ENCODE data around the gene ATP6V1E1. TPM values are rescaled to one million over a fixed set of nuclear protein-coding genes. Genes with fewer than 3 reads are reported as not detected.

Gene ATP6V1E1
- total RNA-seq, 1 experiment from 2014 or later: 121 TPM

DNA sequence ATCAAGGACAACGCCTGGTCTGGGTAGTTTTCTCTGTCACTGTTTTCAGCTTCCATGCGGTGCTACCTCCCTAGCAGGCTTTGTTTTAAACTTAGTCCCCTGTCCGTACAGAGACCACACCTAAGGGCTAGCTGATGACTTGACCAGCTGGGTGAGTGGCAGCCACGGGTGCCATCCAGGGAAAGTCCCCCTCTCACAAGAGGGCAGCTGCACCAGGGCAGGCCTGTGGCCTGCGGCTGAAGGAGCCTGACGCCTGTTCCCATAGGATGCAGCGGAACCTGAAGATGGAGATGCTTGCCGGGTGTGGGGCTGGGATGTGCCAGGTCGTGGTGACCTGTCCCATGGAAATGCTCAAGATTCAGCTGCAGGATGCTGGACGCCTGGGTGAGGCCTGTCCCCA, 45.4 kb downstream of the ATP6V1E1 start:
- ChIA-PET CTCF (no interaction called here), POLR2A (ENCODE audit: low non-redundant PET) (no interaction called here)
- TF ChIP-seq, protein P1, sequence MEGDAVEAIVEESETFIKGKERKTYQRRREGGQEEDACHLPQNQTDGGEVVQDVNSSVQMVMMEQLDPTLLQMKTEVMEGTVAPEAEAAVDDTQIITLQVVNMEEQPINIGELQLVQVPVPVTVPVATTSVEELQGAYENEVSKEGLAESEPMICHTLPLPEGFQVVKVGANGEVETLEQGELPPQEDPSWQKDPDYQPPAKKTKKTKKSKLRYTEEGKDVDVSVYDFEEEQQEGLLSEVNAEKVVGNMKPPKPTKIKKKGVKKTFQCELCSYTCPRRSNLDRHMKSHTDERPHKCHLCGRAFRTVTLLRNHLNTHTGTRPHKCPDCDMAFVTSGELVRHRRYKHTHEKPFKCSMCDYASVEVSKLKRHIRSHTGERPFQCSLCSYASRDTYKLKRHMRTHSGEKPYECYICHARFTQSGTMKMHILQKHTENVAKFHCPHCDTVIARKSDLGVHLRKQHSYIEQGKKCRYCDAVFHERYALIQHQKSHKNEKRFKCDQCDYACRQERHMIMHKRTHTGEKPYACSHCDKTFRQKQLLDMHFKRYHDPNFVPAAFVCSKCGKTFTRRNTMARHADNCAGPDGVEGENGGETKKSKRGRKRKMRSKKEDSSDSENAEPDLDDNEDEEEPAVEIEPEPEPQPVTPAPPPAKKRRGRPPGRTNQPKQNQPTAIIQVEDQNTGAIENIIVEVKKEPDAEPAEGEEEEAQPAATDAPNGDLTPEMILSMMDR (conservative IDR thresholded peaks at IDR 0.05; ENCODE audit: low read depth, low read length): no peak
- TF ChIP-seq EZH2 (IDR thresholded peaks at IDR 0.05; ENCODE audit: borderline replicate concordance, low read depth, low read length, poor library complexity, severe bottlenecking): no peak
- Histone ChIP-seq H3K9me3 (ENCODE audit: low read depth, low read length, poor library complexity, severe bottlenecking) (no peaks in the 10 kb centered on the region), H3K4me1 (ENCODE audit: insufficient read depth, low read length, poor library complexity, severe bottlenecking) (peaks cover 9% of the 10 kb centered on the region), H3K27ac (ENCODE audit: low read depth, low read length, poor library complexity, severe bottlenecking) (no peak overlapping the region), H3K27me3 (replicated peaks; ENCODE audit: insufficient read depth, low read depth, low read length, poor library complexity) (no peaks in the 10 kb centered on the region), H3K4me3 (ENCODE audit: low read depth, low read length, poor library complexity, severe bottlenecking) (no peak overlapping the region), H3K36me3 (ENCODE audit: insufficient read depth, low read length, poor library complexity, severe bottlenecking) (no peaks in the 10 kb centered on the region)
- DNase-seq (ENCODE audit: low spot score): no peak
- no TSS peak for BruUV-seq (replicated peaks)
- intact Hi-C loops (cut with micrococcal nuclease; ENCODE audit: unreplicated experiment): no loop called here

DNA sequence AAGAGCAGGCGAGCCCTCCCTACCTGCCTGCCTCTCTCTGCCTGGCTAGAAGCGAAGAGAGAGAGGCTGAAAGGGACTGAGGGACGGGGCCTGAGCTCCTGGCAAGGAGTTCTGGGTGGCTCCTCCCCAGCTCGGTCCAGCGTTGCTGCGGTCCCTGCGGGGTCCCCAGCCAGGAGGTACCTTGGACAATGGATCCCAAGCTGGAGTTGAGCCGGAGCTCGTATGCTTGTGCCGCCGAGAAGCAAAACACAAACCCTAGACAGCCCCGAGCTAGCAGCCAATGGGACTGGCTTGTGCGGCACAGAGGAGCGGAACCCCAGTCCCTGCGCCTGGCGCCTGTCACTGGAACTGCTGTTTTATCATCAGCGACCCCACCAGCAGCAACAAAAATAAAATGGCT, 46.9 kb downstream of the ATP6V1E1 start:
- ChIA-PET POLR2A (ENCODE audit: low non-redundant PET) (no interaction called here), CTCF (no interaction called here)
- no TSS peak for BruUV-seq (replicated peaks)
- Histone ChIP-seq H3K9me3 (ENCODE audit: low read depth, low read length, poor library complexity, severe bottlenecking) (no peaks in the 10 kb centered on the region), H3K4me1 (ENCODE audit: insufficient read depth, low read length, poor library complexity, severe bottlenecking) (peaks cover 16% of the 10 kb centered on the region), H3K4me3 (ENCODE audit: low read depth, low read length, poor library complexity, severe bottlenecking) (no peak overlapping the region), H3K36me3 (ENCODE audit: insufficient read depth, low read length, poor library complexity, severe bottlenecking) (no peaks in the 10 kb centered on the region), H3K27ac (ENCODE audit: low read depth, low read length, poor library complexity, severe bottlenecking) (no peak overlapping the region), H3K27me3 (replicated peaks; ENCODE audit: insufficient read depth, low read depth, low read length, poor library complexity) (no peaks in the 10 kb centered on the region)
- TF ChIP-seq, protein P1 (conservative IDR thresholded peaks at IDR 0.05; ENCODE audit: low read depth, low read length): no peak
- no peak for TF ChIP-seq EZH2 (IDR thresholded peaks at IDR 0.05; ENCODE audit: borderline replicate concordance, low read depth, low read length, poor library complexity, severe bottlenecking)
- DNase-seq (ENCODE audit: low spot score): no peak
- intact Hi-C loops (cut with micrococcal nuclease; ENCODE audit: unreplicated experiment): no loop called here

DNA sequence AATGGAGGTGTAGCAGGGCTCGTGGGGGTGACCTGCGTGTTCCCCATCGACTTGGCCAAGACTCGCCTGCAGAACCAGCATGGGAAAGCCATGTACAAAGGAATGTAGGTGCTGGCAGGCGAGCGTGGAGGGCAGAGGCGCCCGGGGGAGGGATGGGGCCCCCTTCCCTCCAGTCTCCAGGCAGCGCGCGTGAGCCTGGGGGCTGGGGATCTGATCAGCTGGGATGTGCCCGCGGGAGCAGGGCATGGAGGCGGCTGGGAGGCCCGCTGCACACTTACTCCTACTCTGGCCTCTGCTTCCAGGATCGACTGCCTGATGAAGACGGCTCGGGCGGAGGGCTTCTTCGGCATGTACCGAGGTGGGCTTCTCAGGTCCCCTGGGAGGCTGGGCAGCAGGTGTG, 47.5 kb downstream of the ATP6V1E1 start:
- H3K36me3 ChIP-seq (ENCODE audit: insufficient read depth, low read length, poor library complexity, severe bottlenecking): no peaks in the 10 kb centered on the region
- H3K4me3 ChIP-seq (ENCODE audit: low read depth, low read length, poor library complexity, severe bottlenecking): no peak overlapping the region
- H3K27me3 ChIP-seq (replicated peaks; ENCODE audit: insufficient read depth, low read depth, low read length, poor library complexity): no peaks in the 10 kb centered on the region
- CTCF ChIA-PET: no interaction called here
- TF ChIP-seq, protein P1 (conservative IDR thresholded peaks at IDR 0.05; ENCODE audit: low read depth, low read length): no peak
- no peak for TF ChIP-seq EZH2 (IDR thresholded peaks at IDR 0.05; ENCODE audit: borderline replicate concordance, low read depth, low read length, poor library complexity, severe bottlenecking)
- no TSS peak for BruUV-seq (replicated peaks)
- intact Hi-C loops (cut with micrococcal nuclease; ENCODE audit: unreplicated experiment): no loop called here
- H3K27ac ChIP-seq (ENCODE audit: low read depth, low read length, poor library complexity, severe bottlenecking): no peak overlapping the region
- no peak for DNase-seq (ENCODE audit: low spot score)
- POLR2A ChIA-PET (ENCODE audit: low non-redundant PET): no interaction called here
- no peaks in the 10 kb centered on the region for H3K9me3 ChIP-seq (ENCODE audit: low read depth, low read length, poor library complexity, severe bottlenecking)
- peaks cover 22% of the 10 kb centered on the region for H3K4me1 ChIP-seq (ENCODE audit: insufficient read depth, low read length, poor library complexity, severe bottlenecking)
